GOT3 (cell line): Measurements from ENCODE around the gene RRAGC.
"Not testable (repeated sequence)": the region's sequence is repeated elsewhere in the genome, so short reads cannot be mapped to it uniquely, and the experiment has no call there.

ENCODE experiments used
- DNase-seq: peaks from one replicate; lab custom pipeline; 2025; ENCODE audit warnings: mixed read lengths; lab: John Stamatoyannopoulos, UW

RRAGC gene

DNA sequence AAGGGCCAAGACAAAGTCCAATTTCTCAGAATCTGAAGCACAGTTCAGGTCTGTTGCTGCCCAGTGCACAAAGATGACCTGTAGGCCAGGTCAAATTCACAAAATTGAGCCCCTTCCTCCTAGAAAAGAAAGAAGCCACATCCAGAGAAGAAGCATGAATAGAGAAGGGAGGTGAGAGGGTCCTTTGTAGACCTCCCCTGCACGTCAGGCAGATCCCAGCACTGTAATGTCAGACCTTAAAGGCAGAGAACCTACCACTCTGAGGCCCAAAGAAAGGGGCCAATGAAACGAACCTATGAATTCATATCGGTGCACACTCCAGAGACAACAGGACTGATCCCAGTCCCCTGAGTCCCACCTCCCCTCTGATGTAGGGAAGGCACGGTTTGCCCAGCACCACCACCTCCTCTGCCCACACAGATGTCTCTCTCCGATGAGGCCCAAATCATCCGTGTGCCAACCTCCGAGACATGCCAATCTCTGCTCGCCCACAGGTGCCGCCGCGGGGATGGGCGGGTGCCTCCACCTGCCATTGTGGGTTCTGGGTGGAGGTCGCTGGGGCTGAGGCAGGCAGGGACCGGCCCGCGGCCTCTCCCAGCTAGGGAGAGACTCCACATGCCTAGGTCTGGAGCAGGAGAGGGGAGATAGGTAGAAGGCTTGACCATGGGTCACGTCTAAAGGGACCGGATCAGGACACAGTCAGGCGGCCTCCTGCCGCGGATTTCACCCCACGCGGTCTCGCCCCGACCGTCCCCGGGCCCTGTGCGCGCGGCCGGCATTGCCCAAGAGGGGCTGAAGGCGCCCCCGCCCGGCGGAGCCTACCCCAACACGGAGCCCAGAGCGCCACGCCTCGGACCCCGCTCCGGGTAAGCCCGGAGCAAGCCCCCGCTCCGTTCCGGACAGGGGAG, 42.1 kb downstream of the RRAGC start:
- DNase-seq, result no peak

DNA sequence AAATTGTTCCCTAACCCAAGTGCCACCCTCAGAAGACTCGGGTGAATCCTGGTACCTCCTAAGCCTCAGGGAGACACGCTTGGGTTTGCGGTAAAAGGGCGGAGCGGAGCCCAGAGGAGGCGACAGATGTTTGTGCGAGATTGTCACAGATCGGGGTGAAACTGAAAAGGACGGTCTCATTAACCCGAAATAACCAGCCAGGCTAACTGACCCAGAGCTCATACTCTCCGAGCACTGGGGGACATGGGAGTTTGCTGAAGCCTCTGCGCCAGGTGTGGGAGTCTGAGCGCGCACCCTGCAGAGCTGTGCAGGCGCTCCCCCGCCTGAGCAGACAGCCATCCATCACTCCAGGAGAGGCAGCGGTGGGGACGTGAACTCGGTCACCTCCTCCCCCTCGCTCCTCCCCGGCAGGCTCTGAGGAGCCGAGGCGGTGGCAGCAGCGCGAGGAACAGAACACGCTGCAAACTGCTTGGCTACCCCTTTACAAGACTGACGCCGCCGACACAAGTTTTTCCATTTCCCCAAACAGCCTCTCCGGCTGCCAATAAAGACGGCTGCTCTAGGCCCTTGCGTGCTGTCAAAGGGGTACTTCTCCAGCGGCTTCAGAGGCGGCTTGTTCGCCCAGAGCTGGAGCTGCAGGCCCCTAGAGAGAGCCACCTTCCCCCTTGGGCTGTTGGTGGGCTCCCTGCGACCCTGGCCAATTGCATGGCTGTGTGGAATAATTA, 43.5 kb downstream of the RRAGC start:
- no peak for DNase-seq

DNA sequence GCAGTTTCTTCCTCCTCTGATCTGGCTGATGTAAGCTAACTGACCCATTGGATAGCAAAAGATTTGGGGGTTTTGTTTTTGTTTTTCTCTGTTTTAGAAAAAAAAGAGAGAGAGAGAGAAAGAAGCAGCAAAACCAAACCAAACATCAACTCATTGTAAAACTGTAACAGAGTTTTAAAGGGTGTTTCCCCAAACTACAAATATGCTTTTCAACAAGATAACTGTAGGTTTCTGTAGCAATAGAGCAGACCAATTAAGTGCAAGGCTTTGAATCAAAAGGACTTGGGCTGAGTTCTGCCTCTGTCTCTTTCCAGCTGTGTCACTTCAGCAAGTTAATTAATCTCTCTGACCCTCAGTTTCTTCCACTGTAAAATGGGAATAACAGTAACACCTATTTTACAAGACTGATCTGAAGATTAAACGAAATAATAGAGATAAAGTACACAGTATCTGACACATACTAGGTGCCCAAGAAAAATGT, 44.5 kb downstream of the RRAGC start:
- no peak for DNase-seq

GRCh38 chr1:38814444-38814983, 45.1 kb downstream of the RRAGC start:
- DNase-seq, result no peak

DNA sequence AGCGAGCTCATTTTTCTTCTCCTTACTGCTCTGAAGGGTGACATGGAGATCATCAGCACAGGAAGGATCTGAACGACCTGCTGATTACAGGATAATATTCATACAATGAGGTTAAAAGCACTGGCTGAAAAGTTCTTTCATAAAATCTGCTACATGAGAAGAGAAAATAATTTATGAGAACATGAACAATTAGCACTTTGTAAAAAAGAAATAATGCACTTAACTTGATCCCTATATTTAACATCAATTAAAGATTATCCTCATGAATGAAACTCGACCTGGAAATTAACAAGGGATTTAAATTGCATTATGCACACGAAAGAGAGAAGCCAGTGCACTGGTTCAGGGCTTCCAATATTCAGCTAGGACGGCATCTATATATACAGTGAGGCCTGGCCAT, 46.6 kb downstream of the RRAGC start:
- DNase-seq, result no peak

- not testable (repeated sequence) for DNase-seq
Observed at GRCh38 chr1:38811466-38811865, 48.1 kb downstream of the RRAGC start.

DNA sequence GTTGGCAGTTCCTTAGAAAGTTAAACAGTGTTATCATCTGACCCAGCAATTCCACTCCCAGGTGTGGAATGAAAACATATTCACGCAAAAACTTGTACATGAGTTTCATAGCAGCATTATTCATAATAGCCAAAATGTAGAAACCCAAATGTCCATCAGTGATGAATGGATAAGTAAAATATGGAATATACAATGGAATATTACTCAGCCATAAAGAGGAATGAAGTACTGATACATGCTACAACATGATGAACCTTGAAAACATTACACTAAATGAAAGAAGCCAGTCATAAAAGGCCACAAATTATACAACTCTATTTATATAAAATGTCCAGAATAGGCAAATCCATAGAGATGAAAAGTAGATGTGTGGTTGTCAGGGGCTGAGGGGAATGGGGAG, 53.5 kb downstream of the RRAGC start:
- no peak for DNase-seq

DNA sequence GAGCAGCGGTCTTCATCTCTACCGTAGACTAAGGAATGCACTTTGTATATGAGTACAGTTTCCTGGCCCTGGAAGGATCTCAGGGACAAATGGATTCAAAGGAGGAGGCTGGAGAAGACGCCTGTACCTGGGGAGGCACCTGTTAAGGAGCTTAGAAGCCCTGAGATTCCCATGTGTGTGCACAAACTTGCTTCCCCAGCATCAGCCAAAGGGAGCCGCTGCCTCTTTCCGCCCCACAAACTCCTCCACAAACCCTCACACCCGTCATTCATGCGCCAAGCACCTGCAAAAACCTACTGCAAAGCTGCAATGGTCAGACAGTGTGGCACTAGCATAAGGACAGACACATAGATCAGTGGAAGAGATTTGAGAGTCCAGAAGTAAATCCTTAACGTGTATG, 54.5 kb downstream of the RRAGC start:
- no peak for DNase-seq

DNA sequence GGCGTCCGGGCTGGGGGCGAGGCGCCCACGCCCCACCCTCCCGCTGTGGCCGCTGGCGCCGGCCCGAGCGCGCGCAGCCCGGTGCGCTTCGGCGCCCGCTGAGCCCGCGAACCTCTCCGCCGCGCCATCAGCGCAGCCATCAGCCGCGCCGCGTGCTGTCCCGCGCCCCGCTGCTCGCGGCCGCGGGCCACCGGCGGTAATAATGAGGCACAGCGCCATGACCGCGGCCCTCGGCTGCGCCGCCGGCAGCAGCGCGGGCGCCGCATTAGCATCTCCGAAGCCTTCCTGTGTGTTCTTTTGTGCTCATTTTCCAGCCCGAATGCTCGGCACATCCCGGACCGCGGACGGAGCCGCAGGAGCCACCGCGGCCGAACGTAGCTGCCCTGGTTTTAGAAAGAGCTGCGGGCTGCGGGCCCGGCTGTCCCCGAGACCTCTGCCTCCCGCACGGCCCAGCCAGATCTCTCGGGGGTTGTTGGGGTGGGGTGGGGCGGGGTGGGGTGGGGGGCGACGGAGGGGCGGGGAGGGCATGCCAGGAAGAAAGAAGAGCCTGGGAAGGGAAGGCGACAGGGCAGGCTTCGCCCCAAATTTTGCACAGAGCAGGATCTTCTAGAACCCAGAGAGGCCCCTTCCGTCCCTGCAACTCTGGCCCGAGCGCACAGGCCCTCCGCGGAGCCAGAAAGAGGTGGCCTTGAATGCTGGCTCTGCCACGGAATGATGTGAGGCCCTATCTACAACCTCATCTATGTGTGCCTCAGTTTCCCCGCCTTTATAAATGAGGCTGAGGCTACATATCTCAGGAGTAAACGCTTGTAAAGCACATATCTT, 55.3 kb downstream of the RRAGC start:
- no peak for DNase-seq

GRCh38 chr1:38803647-38804046, 55.9 kb downstream of the RRAGC start:
- no peak for DNase-seq

DNA sequence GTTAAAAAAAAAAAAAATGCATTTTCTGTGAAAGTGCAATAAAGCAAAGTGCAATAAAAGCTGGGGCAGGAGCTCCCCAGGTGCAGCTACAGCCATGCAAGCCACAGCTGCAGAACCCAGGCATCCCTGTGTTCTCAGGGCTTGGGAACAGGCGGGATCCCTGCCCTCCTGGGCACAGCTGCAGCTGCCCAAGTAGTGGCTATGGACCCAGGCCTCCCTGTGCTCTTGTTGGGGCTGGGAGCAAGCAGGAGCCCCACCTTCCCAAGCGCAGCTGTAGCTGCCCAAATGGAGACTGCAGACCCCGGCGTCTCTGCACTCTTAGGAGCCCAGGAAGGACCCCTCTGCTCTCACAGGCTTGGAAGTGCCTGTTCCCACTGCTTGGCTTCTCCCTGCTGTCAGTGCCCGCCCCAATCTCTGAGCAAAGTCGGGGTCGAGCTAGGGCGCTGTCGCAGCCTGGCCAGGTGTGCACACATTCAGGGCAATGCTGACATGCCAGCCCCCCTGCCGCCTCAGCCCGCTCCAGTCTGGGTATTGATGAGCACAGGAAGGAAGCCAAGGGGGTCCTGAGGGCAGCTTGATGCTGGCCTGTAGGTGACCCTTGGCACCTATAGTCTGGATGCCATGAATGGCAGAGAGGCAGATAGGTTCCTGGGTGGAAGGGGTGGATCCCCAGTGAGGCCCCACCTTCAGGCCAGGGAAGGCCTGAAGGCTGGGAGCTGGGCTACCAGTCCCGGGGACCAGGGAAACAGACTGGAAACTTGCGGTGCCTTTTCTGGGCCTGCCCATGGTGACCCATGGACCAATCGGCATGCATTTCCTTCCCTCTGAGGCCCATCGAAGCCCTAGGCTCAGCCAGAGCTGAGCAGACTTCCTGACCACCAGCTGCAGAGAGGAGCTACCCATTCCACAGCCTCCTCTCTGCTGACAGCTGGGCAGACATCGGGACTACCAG, 58.6 kb downstream of the RRAGC start:
- DNase-seq, result no peak

DNA sequence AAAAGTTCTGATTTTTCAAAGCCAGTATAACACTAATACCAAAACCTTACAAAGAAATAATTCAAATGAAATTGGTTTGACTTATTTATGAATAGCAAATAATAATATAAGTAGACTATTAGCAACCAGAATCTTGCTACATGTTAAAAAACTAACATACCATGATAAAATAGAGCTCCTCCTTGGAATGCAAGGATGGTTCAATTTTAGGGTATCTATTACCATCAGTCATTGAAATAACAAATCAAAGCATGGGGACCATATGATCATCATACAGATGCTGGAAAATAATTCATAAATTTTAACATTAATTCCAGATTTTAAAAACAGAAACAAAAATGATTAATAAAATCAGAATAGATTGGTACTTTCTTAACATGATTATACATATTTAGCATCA, 66.3 kb downstream of the RRAGC start:
- no peak for DNase-seq

DNA sequence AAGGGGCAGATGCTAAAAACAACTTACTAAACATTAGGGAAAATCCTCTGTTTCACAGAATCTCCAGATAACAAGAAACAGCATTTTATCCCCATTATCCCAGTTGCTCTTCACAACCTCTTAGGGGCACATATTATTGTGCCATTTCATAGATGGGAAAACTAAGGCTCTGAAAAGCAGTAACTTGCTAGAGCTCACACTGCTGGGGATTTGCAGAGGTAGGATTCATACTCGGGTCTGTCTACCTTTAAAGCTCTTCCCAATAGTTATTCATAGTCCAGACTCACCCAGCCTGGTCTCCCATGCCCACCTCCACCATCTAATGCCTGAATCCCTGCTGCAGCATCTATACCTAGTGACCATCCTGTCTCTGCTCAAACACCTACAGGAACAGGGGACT, 67.7 kb downstream of the RRAGC start:
- no peak for DNase-seq

- DNase-seq, result no peak
Observed at GRCh38 chr1:38791164-38791515, 68.4 kb downstream of the RRAGC start.

DNA sequence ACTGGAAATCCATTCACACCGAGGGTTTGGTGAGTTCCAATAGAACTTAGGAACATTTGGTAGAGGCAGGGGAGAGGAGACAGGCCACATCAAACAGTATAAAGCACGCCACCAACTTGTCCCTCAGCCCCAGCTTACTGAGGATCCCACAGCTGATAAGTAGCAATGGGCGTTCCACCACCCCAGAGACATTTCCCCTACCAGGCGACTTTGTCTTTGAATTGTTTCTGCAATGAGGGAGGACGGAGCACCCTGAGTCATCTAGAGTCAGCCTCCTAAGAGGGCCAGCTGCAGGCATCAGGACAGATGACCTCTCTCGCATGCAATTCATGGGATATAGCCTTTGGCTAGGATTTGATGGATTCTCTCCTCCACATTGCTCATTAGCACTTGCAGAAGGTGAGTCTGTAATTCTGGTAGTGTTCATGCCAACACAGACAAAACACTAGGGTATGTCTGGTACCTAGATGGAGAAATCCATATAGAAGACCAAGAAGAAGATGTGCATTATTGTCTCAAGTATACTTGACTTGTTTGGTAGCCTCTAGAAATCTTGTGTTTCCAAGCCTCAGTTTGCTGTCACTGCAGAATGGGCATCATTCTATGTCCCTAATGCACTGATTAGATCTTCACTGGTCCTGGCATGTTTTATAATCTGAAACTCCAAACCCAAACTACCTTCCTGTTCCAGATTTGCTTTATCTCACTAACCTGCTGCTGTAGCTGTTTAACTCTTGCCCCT, 69.0 kb downstream of the RRAGC start:
- no peak for DNase-seq

DNA sequence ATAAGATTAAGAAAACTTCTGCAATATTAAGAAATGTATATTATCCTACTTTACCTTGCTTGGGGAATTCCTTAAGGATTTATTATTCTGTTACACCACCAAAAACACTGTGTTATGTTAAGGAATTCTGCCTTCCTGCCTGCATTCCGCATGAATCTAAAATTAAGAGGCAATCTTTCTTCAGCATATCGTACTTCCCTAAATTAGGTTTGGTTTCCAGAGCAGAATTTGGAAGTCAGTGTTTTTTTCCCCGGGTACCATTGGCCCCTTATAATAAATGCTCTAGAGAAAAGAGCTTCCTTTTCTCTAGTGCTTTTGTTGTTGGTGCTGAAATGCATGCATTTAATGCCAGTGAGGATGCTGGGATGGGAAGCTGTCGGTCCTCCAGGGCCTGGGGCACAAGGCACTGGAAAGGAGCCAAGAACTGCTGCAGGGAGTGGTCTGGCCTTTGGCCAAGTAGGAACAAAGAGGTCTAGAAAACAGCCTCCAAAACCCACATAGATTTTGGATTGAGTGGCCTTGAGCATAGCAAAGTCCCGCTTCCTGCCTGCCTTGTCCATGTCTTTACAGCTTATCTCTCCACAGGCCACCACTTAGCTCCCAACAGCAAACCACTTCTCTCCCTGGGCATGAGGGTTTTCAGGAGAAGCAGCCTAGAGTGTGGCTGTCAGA, 69.9 kb downstream of the RRAGC start:
- DNase-seq, result no peak

DNA sequence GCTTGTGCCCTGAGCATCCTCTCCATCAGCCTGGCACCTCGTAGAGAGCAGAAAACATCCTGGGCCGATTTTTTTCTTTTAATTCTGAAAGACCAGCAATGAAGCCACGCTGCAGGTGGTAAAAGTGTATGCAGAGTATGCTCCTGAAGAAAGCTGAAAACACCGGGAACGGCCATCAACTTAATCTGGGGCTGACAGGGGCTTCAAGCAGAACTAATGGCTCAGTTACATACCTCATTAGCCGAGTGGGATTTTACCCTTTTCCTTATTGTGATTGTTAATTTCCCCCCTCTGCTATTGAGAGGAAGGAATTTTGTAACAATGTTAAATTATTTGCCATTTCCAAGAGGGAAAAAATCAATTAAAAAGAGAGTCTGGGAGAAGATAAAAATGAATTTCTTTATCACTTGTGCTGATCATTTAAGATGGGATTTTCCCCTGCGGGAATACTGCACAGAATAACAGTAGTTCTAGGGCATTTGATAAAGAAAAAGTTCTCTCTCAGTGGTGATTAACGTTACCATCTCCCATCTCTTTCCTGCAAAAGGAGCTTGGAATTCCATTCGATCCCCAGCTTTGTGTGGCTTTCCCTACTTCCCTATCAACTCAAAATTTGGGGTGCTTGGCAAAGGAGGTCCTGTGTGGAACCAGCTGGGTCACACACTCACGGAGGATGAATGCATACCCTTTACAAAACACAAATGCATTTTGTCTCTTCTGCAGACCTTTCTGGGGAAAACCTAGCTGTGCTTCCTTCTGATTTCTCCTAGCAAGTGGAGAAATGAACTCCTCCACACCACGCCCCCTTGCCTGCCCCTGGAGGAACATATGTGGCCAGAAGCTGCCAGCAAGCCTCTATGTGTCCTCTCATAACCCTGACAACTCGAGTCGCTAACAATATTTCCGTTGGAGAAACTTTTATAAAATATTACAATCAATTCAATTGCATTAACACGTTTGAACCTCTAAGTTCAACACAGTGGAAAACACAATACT, 70.9 kb downstream of the RRAGC start:
- DNase-seq, result no peak
